PC-3 (cell line): Measurements from ENCODE around the gene PFKFB3. TPM values are rescaled to one million over a fixed set of nuclear protein-coding genes. Genes with fewer than 3 reads are reported as not detected.

ENCODE experiments used
- ATAC-seq: fragments of 200-7000 bp; cut with Tn5 transposase; 2 replicates; pipeline ENCODE4 v1.9.1; 2020; ENCODE audit warnings: mild to moderate bottlenecking, moderate library complexity
- BruUV-seq: library from RNA; stranded (reverse); fragments of 400-500 nt; replicated peaks from 2 replicates; lab custom pipeline; 2021; lab: Mats Ljungman, UMichigan
- CTCF ChIA-PET: fragments of 300-600 bp; sonication (Branson Sonifier 250); formaldehyde crosslinking; loops from one replicate; lab custom pipeline; 2022; ENCODE audit warnings: antibody characterized with exemption; lab: Charles Lee
- POLR2A ChIA-PET: fragments of 300-600 bp; sonication (Branson Sonifier 250); formaldehyde crosslinking; loops from one replicate; lab custom pipeline; 2022; ENCODE audit warnings: antibody characterized with exemption; ENCODE audit not compliant: unreplicated experiment; lab: Charles Lee
- DNase-seq: peaks from one replicate; pipeline ENCODE4 v3.0.0-alpha.2; 2015
- H2AFZ ChIP-seq: fragments of 300-600 bp; sonication (generic); 2 replicates; pipeline ENCODE4 v1.6.0; 2016; ENCODE audit warnings: antibody characterized with exemption, low read length
- H3F3A ChIP-seq: fragments of 300-600 bp; sonication (generic); one replicate; pipeline ENCODE4 v1.6.0; 2017; ENCODE audit warnings: antibody characterized with exemption, low read length, control low read depth, mild to moderate bottlenecking; ENCODE audit not compliant: unreplicated experiment
- H3K27ac ChIP-seq: fragments of 300-600 bp; sonication (generic); 2 replicates; pipeline ENCODE4 v1.5.1; 2016; ENCODE audit warnings: mild to moderate bottlenecking, low read length
- H3K27me3 ChIP-seq: fragments of 300-600 bp; sonication (generic); 2 replicates; pipeline ENCODE4 v1.6.1; 2016; ENCODE audit warnings: low read length, mixed read lengths
- H3K36me3 ChIP-seq: fragments of 300-600 bp; sonication (generic); 2 replicates; pipeline ENCODE4 v1.6.1; 2016; ENCODE audit warnings: low read depth, mixed run types, low read length, mixed read lengths
- H3K4me1 ChIP-seq: fragments of 300-600 bp; sonication (generic); 2 replicates; pipeline ENCODE4 v1.5.1; 2016; ENCODE audit warnings: low read length; ENCODE audit not compliant: insufficient read depth
- H3K4me2 ChIP-seq: fragments of 300-600 bp; sonication (generic); 2 replicates; pipeline ENCODE4 v1.6.0; 2016; ENCODE audit warnings: low read length
- H3K4me3 ChIP-seq: fragments of 300-600 bp; sonication (generic); 2 replicates; pipeline ENCODE4 v1.5.1; 2016; ENCODE audit warnings: mild to moderate bottlenecking, low read length, mixed read lengths
- H3K79me2 ChIP-seq: fragments of 300-600 bp; sonication (generic); 2 replicates; pipeline ENCODE4 v1.6.1; 2017; ENCODE audit warnings: low read length, mixed read lengths
- H3K9ac ChIP-seq: fragments of 300-600 bp; sonication (generic); 2 replicates; pipeline ENCODE4 v1.6.0; 2016; ENCODE audit warnings: mild to moderate bottlenecking, low read length
- H3K9me2 ChIP-seq: fragments of 300-600 bp; sonication (generic); replicated peaks from 2 replicates; pipeline ENCODE4 v1.6.1; 2016; ENCODE audit warnings: mixed run types, low read length, mixed read lengths
- H3K9me3 ChIP-seq: fragments of 300-600 bp; sonication (generic); 2 replicates; pipeline ENCODE4 v1.6.1; 2016; ENCODE audit warnings: low read length, mixed read lengths
- H4K20me1 ChIP-seq: fragments of 300-600 bp; sonication (generic); 2 replicates; pipeline ENCODE4 v1.6.1; 2016; ENCODE audit warnings: low read length, mixed read lengths
- EZH2 ChIP-seq: fragments of 300-600 bp; sonication (generic); IDR thresholded peaks from one replicate; pipeline ENCODE4 v1.6.1; 2017; ENCODE audit warnings: antibody characterized with exemption, mild to moderate bottlenecking, low read length; ENCODE audit not compliant: unreplicated experiment
- EZH2phosphoT487 ChIP-seq: fragments of 300-600 bp; sonication (generic); IDR thresholded peaks from 2 replicates; pipeline ENCODE4 v1.6.1; 2018; ENCODE audit warnings: mild to moderate bottlenecking, antibody characterized with exemption, low read length, borderline replicate concordance
- intact Hi-C: fragments of 100-400 bp; cut with micrococcal nuclease; formaldehyde crosslinking; loops from 2 replicates; pipeline ENCODE4 v1.9.0; 2023
- total RNA-seq: library from RNA; depleted of rRNA; stranded (reverse); fragments of >200 nt; gene quantifications from 2 replicates; pipeline ENCODE4 v1.2.3, GENCODE V29; 2014
- TF ChIP-seq, protein P1 (sequence below): fragments of 300-600 bp; sonication (generic); conservative IDR thresholded peaks from 2 replicates; pipeline ENCODE4 v1.5.1; 2017; ENCODE audit warnings: antibody characterized with exemption, low read depth, mild to moderate bottlenecking, low read length

PFKFB3 gene
- total RNA-seq, 1 experiment from 2014 or later, result 19.5 TPM

DNA sequence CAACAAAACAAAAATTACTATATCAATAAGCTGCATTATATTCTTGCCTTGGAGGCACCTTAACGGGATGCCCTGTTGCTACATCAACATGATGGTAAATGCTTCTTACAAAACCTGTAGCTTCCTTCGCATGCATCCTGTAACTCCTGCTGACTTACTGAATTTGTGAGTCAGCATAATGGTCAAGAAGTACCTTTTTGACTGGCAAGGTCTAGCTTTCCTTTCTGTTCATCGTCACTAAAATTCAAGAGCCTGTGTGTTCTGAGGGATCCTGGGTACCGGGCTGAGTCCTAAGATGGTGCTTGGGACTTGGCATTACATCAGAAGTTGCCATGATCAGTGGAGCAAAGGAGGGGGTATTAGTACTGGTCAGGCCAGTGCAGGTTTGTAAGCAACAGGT lies 4.9 kb downstream of the PFKFB3 start:
- Histone ChIP-seq H3K27ac (no peak overlapping the region), H3K27me3 (no peaks in the 10 kb centered on the region)
- ATAC-seq, result no peak

DNA sequence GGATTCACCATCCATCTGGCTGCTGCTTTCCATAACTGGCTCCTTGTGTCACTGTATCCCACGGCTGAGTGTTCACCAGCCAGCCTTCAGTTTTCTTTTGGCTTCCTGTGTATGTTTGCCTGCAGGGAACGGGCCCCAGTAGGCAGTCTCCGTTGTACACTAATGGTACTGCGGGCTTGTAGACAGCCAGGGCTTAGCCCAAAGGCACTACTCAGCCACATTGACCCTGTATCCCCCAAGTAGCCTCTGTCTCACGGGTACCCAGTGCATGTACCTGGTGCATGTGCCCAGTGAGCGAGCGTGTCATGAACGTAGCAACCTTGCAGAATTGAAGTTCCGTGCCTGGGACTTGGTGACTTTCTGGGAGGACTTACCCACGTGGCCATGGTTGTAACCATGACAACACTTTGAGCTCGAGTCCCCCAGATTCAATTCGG lies 6.1 kb downstream of the PFKFB3 start:
- H3K4me3 ChIP-seq, result no peak overlapping the region
- H3K9me3 ChIP-seq, result no peaks in the 10 kb centered on the region
- H3K79me2 ChIP-seq, result peaks cover 72% of the 10 kb centered on the region
- no peaks in the 10 kb centered on the region for H3K36me3 ChIP-seq
- no peak for ATAC-seq
- H3K4me1 ChIP-seq, result peaks cover 9% of the 10 kb centered on the region; the same call in 1 of the 2 replicates
- no peak overlapping the region for H3K4me2 ChIP-seq
- no peak overlapping the region for H2AFZ ChIP-seq
- no peaks in the 10 kb centered on the region for H3K9me2 ChIP-seq
- ChIA-PET CTCF (no interaction called here), POLR2A (no interaction called here)
- H3K9ac ChIP-seq, result no peak overlapping the region
- no peaks in the 10 kb centered on the region for H3K27me3 ChIP-seq
- H3K27ac ChIP-seq, result no peak overlapping the region
- DNase-seq, result no peak
- no TSS peak for BruUV-seq
- TF ChIP-seq, protein P1, sequence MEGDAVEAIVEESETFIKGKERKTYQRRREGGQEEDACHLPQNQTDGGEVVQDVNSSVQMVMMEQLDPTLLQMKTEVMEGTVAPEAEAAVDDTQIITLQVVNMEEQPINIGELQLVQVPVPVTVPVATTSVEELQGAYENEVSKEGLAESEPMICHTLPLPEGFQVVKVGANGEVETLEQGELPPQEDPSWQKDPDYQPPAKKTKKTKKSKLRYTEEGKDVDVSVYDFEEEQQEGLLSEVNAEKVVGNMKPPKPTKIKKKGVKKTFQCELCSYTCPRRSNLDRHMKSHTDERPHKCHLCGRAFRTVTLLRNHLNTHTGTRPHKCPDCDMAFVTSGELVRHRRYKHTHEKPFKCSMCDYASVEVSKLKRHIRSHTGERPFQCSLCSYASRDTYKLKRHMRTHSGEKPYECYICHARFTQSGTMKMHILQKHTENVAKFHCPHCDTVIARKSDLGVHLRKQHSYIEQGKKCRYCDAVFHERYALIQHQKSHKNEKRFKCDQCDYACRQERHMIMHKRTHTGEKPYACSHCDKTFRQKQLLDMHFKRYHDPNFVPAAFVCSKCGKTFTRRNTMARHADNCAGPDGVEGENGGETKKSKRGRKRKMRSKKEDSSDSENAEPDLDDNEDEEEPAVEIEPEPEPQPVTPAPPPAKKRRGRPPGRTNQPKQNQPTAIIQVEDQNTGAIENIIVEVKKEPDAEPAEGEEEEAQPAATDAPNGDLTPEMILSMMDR, result no peak
- TF ChIP-seq EZH2, result no peak
- no peak for TF ChIP-seq EZH2phosphoT487
- intact Hi-C loops, result no loop called here
- no peaks in the 10 kb centered on the region for H3F3A ChIP-seq
- H4K20me1 ChIP-seq, result peaks cover 17% of the 10 kb centered on the region

More for the DNA sequence above, 4.9 kb downstream of the PFKFB3 start:
- Histone ChIP-seq H3K4me1 (peaks cover 9% of the 10 kb centered on the region; the same call in 1 of the 2 replicates), H3K79me2 (peaks cover 67% of the 10 kb centered on the region), H4K20me1 (peaks cover 17% of the 10 kb centered on the region), H2AFZ (no peak overlapping the region), H3K9me3 (no peaks in the 10 kb centered on the region), H3F3A (no peaks in the 10 kb centered on the region), H3K9me2 (no peaks in the 10 kb centered on the region), H3K4me3 (no peak overlapping the region), H3K36me3 (no peaks in the 10 kb centered on the region), H3K9ac (no peak overlapping the region), H3K4me2 (no peak overlapping the region)
- intact Hi-C loops, result no loop called here
- ChIA-PET POLR2A (interaction anchor here (1.0 kb wide), 1 partner anchor 68 kb away, joined by 3 read pairs; no protein-coding TSS in a partner anchor), CTCF (no interaction called here)
- BruUV-seq, result no TSS peak
- TF ChIP-seq, protein P1, result no peak
- TF ChIP-seq EZH2phosphoT487 (no peak), EZH2 (no peak)
- DNase-seq, result no peak

DNA sequence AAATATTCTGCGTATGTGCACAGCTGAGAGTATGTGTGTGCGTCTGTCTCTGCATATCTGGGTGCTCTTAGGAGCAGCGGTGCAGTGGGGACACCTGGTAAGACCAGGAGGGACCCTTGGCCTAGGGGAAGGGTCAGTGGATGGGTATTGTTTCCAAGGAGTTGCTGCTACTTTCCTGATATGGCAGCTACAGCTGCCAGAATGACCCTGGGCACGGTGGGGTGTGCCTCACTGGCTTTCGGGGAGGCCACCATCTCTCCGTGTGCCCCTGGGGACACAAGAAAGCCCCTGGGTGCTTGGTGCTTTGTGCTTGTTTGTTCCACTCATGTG lies 8.6 kb downstream of the PFKFB3 start:
- no peaks in the 10 kb centered on the region for H3K27me3 ChIP-seq
- no peaks in the 10 kb centered on the region for H3K9me2 ChIP-seq
- no peak for ATAC-seq
- no peak overlapping the region for H2AFZ ChIP-seq
- H3K36me3 ChIP-seq, result no peaks in the 10 kb centered on the region; the same call in 1 of the 2 replicates
- H3K4me1 ChIP-seq, result no peaks in the 10 kb centered on the region
- no peaks in the 10 kb centered on the region for H3F3A ChIP-seq
- TF ChIP-seq, protein P1, result no peak
- TF ChIP-seq EZH2 (no peak), EZH2phosphoT487 (no peak)
- DNase-seq, result no peak
- intact Hi-C loops, result no loop called here
- CTCF ChIA-PET, result no interaction called here
- no peak overlapping the region for H3K4me2 ChIP-seq
- H3K79me2 ChIP-seq, result peaks cover 54% of the 10 kb centered on the region
- no peak overlapping the region for H3K27ac ChIP-seq
- no peak overlapping the region for H3K4me3 ChIP-seq
- no TSS peak for BruUV-seq
- H3K9ac ChIP-seq, result no peak overlapping the region
- H3K9me3 ChIP-seq, result no peaks in the 10 kb centered on the region
- POLR2A ChIA-PET, result no interaction called here
- H4K20me1 ChIP-seq, result peaks cover 9% of the 10 kb centered on the region; the same call in 1 of the 2 replicates
